Activated CD4-positive, alpha-beta T cell treated with anti-CD3 and anti-CD28 coated beads for 36 hours (primary cell): Measurements from ENCODE around the gene SNX25. TPM values are rescaled to one million over a fixed set of nuclear protein-coding genes. Genes with fewer than 3 reads are reported as not detected.

Source experiments
- ATAC-seq: fragments of 200-7000 bp; cut with Tn5 transposase; one replicate; pipeline ENCODE4 v1.10.0; 2021; ENCODE audit warnings: mild to moderate bottlenecking, moderate library complexity
- CTCF ChIA-PET: fragments of 350-600 bp; sonication (Branson Sonifier 250); formaldehyde crosslinking; loops from one replicate; lab custom pipeline; 2021; ENCODE audit warnings: antibody characterized with exemption; lab: Charles Lee
- POLR2A ChIA-PET: fragments of 350-600 bp; sonication (Branson Sonifier 250); formaldehyde crosslinking; loops from one replicate; lab custom pipeline; 2021; ENCODE audit warnings: antibody characterized with exemption, inconsistent platforms; lab: Charles Lee
- DNase-seq: peaks from one replicate; pipeline ENCODE4 v3.0.0-alpha.2; 2020
- H3K27ac Mint-ChIP-seq: one replicate; pipeline ENCODE4 v1.8.0; 2021; ENCODE audit warnings: mixed read lengths
- H3K27me3 Mint-ChIP-seq: one replicate; pipeline ENCODE4 v1.8.0; 2021; ENCODE audit warnings: mixed read lengths
- H3K36me3 Mint-ChIP-seq: one replicate; pipeline ENCODE4 v1.8.0; 2021; ENCODE audit warnings: low read depth, mixed read lengths
- H3K4me1 Mint-ChIP-seq: one replicate; pipeline ENCODE4 v1.8.0; 2021; ENCODE audit warnings: mixed read lengths
- H3K4me3 Mint-ChIP-seq: one replicate; pipeline ENCODE4 v1.8.0; 2021; ENCODE audit warnings: mild to moderate bottlenecking, moderate library complexity, mixed read lengths
- H3K9me3 Mint-ChIP-seq: one replicate; pipeline ENCODE4 v1.8.0; 2021; ENCODE audit warnings: low read depth, mixed read lengths
- intact Hi-C, 2 experiments: fragments of 100-400 bp; cut with DNase I in 1 of 2; cut with micrococcal nuclease in 1 of 2; formaldehyde crosslinking; loops; one replicate each; pipeline versions ENCODE4 v1.14.2 to v1.15.1; 2022 to 2024; cut with DNase I, micrococcal nuclease
- total RNA-seq, 2 experiments: library from RNA; stranded (reverse); gene quantifications; one replicate each; pipeline ENCODE4 v1.2.3, GENCODE V29; 2021

SNX25 gene
- total RNA-seq, 2 experiments from 2014 or later = 14.8 to 15.0 TPM

- H3K27ac Mint-ChIP-seq = no peak overlapping the region
- intact Hi-C loops = no loop called here
- H3K27me3 Mint-ChIP-seq = no peaks in the 10 kb centered on the region
- DNase-seq (no peak), ATAC-seq (no peak)
- peaks cover 21% of the 10 kb centered on the region for H3K36me3 Mint-ChIP-seq
- ChIA-PET POLR2A (no interaction called here), CTCF (interaction anchor here (0.9 to 1.2 kb wide), 2 partner anchors 9 to 15 kb away, joined by 3 read pairs; no protein-coding TSS in a partner anchor)
- no peaks in the 10 kb centered on the region for H3K9me3 Mint-ChIP-seq
- H3K4me3 Mint-ChIP-seq = no peak overlapping the region
- H3K4me1 Mint-ChIP-seq = no peaks in the 10 kb centered on the region
Measured at GRCh38 chr4:185287031-185287430, 77.6 kb downstream of the SNX25 start.

- Mint-ChIP-seq H3K9me3 (no peaks in the 10 kb centered on the region), H3K4me1 (no peaks in the 10 kb centered on the region), H3K27me3 (no peaks in the 10 kb centered on the region), H3K4me3 (no peak overlapping the region), H3K27ac (no peak overlapping the region), H3K36me3 (peaks cover 37% of the 10 kb centered on the region)
- DNase-seq (no peak), ATAC-seq (no peak)
- ChIA-PET POLR2A (no interaction called here), CTCF (interaction anchor here (0.7 kb wide), 1 partner anchor 16 kb away, joined by 3 read pairs; no protein-coding TSS in a partner anchor)
- intact Hi-C loops = no loop called here
Measured at GRCh38 chr4:185290018-185290607, 80.7 kb downstream of the SNX25 start.

GRCh38 chr4:185290656-185291055 lies 81.3 kb downstream of the SNX25 start:
- intact Hi-C loops = no loop called here
- ChIA-PET POLR2A (no interaction called here), CTCF (no interaction called here)
- Mint-ChIP-seq H3K27me3 (no peaks in the 10 kb centered on the region), H3K4me3 (no peak overlapping the region), H3K4me1 (no peaks in the 10 kb centered on the region), H3K9me3 (no peaks in the 10 kb centered on the region), H3K27ac (no peak overlapping the region), H3K36me3 (peaks cover 37% of the 10 kb centered on the region)
- no peak for DNase-seq
- no peak for ATAC-seq

- intact Hi-C loops = no loop called here
- CTCF ChIA-PET = no interaction called here
- Mint-ChIP-seq H3K27ac (no peak overlapping the region), H3K4me3 (no peak overlapping the region), H3K4me1 (no peaks in the 10 kb centered on the region), H3K36me3 (peaks cover 37% of the 10 kb centered on the region), H3K27me3 (no peaks in the 10 kb centered on the region), H3K9me3 (no peaks in the 10 kb centered on the region)
- POLR2A ChIA-PET = no interaction called here
- no peak for ATAC-seq
- no peak for DNase-seq
Measured at GRCh38 chr4:185293202-185293601, 83.8 kb downstream of the SNX25 start.

GRCh38 chr4:185296665-185297460 lies 87.5 kb downstream of the SNX25 start:
- DNase-seq = no peak
- CTCF ChIA-PET = interaction anchor here (1.2 kb wide), 1 partner anchor 10 kb away, joined by 3 read pairs; no protein-coding TSS in a partner anchor
- no peak overlapping the region for H3K27ac Mint-ChIP-seq
- H3K4me1 Mint-ChIP-seq = no peaks in the 10 kb centered on the region
- no peaks in the 10 kb centered on the region for H3K27me3 Mint-ChIP-seq
- POLR2A ChIA-PET = no interaction called here
- no peak for ATAC-seq
- intact Hi-C loops = no loop called here
- peaks cover 18% of the 10 kb centered on the region for H3K36me3 Mint-ChIP-seq
- no peak overlapping the region for H3K4me3 Mint-ChIP-seq
- H3K9me3 Mint-ChIP-seq = no peaks in the 10 kb centered on the region

- peaks cover 5% of the 10 kb centered on the region for H3K36me3 Mint-ChIP-seq
- no peaks in the 10 kb centered on the region for H3K27me3 Mint-ChIP-seq
- H3K4me3 Mint-ChIP-seq = no peak overlapping the region
- DNase-seq (no peak), ATAC-seq (no peak)
- intact Hi-C loops = no loop called here
- H3K27ac Mint-ChIP-seq = no peak overlapping the region
- POLR2A ChIA-PET = no interaction called here
- H3K9me3 Mint-ChIP-seq = no peaks in the 10 kb centered on the region
- H3K4me1 Mint-ChIP-seq = no peaks in the 10 kb centered on the region
- CTCF ChIA-PET = interaction anchor here (0.6 to 0.8 kb wide), 2 partner anchors 54 to 377 kb away, joined by 3 read pairs; no protein-coding TSS in a partner anchor
Measured at GRCh38 chr4:185298728-185299430, 89.5 kb downstream of the SNX25 start.

- Mint-ChIP-seq H3K27ac (no peak overlapping the region), H3K9me3 (no peaks in the 10 kb centered on the region), H3K4me3 (no peak overlapping the region), H3K27me3 (no peaks in the 10 kb centered on the region), H3K4me1 (no peaks in the 10 kb centered on the region), H3K36me3 (no peaks in the 10 kb centered on the region)
- POLR2A ChIA-PET = interaction anchor here (0.8 kb wide), 1 partner anchor 209 kb away, joined by 3 read pairs; no protein-coding TSS in a partner anchor
- CTCF ChIA-PET = interaction anchor here (0.7 kb wide), 1 partner anchor 273 kb away, joined by 3 read pairs; no protein-coding TSS in a partner anchor
- DNase-seq (no peak), ATAC-seq (no peak)
- intact Hi-C loops = loop anchor here in 1 of 2 experiments (2.0 kb wide), 1 partner anchor 300 kb away; no protein-coding TSS in a partner anchor
Measured at GRCh38 chr4:185304541-185304940, 95.1 kb downstream of the SNX25 start.

GRCh38 chr4:185304944-185305690 lies 95.7 kb downstream of the SNX25 start:
- CTCF ChIA-PET = interaction anchor here (0.7 kb wide), 1 partner anchor 274 kb away, joined by 3 read pairs; no protein-coding TSS in a partner anchor

GRCh38 chr4:185305979-185306442 lies 96.6 kb downstream of the SNX25 start:
- Mint-ChIP-seq H3K27ac (no peak overlapping the region), H3K27me3 (no peaks in the 10 kb centered on the region), H3K9me3 (no peaks in the 10 kb centered on the region), H3K36me3 (peaks cover 8% of the 10 kb centered on the region), H3K4me3 (no peak overlapping the region), H3K4me1 (no peaks in the 10 kb centered on the region)
- ChIA-PET CTCF (interaction anchor here (0.7 to 1.0 kb wide), 4 partner anchors 16 to 141 kb away, joined by 3 to 4 read pairs (median 3); no protein-coding TSS in a partner anchor), POLR2A (no interaction called here)
- ATAC-seq = no peak
- intact Hi-C loops = loop anchor here in 1 of 2 experiments (2.0 to 5.0 kb wide), 2 partner anchors 124 to 301 kb away; no protein-coding TSS in a partner anchor
- DNase-seq = no peak

More at GRCh38 chr4:185304944-185305690, 95.7 kb downstream of the SNX25 start:
- no peaks in the 10 kb centered on the region for H3K9me3 Mint-ChIP-seq
- H3K27ac Mint-ChIP-seq = no peak overlapping the region
- ATAC-seq (peak; percentile 84), DNase-seq (peak; percentile 34)
- H3K36me3 Mint-ChIP-seq = peaks cover 3% of the 10 kb centered on the region
- no peak overlapping the region for H3K4me3 Mint-ChIP-seq
- H3K4me1 Mint-ChIP-seq = no peaks in the 10 kb centered on the region
- H3K27me3 Mint-ChIP-seq = no peaks in the 10 kb centered on the region
- intact Hi-C loops = loop anchor here in 1 of 2 experiments (2.0 to 5.0 kb wide), 2 partner anchors 123 to 300 kb away; no protein-coding TSS in a partner anchor
- POLR2A ChIA-PET = interaction anchor here (0.8 kb wide), 1 partner anchor 208 kb away, joined by 3 read pairs; no protein-coding TSS in a partner anchor

- ChIA-PET CTCF (interaction anchor here (1.2 kb wide), 1 partner anchor 36 kb away, joined by 3 read pairs; no protein-coding TSS in a partner anchor), POLR2A (no interaction called here)
- Mint-ChIP-seq H3K4me3 (no peak overlapping the region), H3K4me1 (no peaks in the 10 kb centered on the region), H3K27ac (no peak overlapping the region), H3K36me3 (peaks cover 15% of the 10 kb centered on the region), H3K9me3 (no peaks in the 10 kb centered on the region), H3K27me3 (no peaks in the 10 kb centered on the region)
- DNase-seq (no peak), ATAC-seq (no peak)
- intact Hi-C loops = loop anchor here in 1 of 2 experiments (5.0 kb wide), 1 partner anchor 125 kb away; no protein-coding TSS in a partner anchor
Measured at GRCh38 chr4:185307136-185307950, 97.9 kb downstream of the SNX25 start.
